NCI-H128 (cell line): ENCODE measurements around the gene EARS2.
"Not testable (repeated sequence)": the region's sequence is repeated elsewhere in the genome, so short reads cannot be mapped to it uniquely, and the experiment has no call there.

Experiments
- DNase-seq: peaks from one replicate; lab custom pipeline; 2025; ENCODE audit not compliant: unreplicated experiment; lab: John Stamatoyannopoulos, UW

EARS2 gene

GRCh38 chr16:23570992-23571632 lies 14.0 kb upstream of the EARS2 start:
- no peak for DNase-seq

- no peak for DNase-seq
Observed at GRCh38 chr16:23567602-23568001, 10.5 kb upstream of the EARS2 start.

- DNase-seq = no peak
Observed at GRCh38 chr16:23566724-23567123, 9.6 kb upstream of the EARS2 start.

- no peak for DNase-seq
Observed at GRCh38 chr16:23564575-23565363, 7.6 kb upstream of the EARS2 start.

GRCh38 chr16:23563186-23563585 lies 6.0 kb upstream of the EARS2 start:
- DNase-seq = no peak

GRCh38 chr16:23562505-23562904 lies 5.4 kb upstream of the EARS2 start:
- DNase-seq = no peak

GRCh38 chr16:23561586-23561985 lies 4.4 kb upstream of the EARS2 start:
- DNase-seq = no peak

- no peak for DNase-seq
Observed at GRCh38 chr16:23557779-23558702, 891 bp upstream of the EARS2 start.

- no peak for DNase-seq
Observed at GRCh38 chr16:23554536-23554935, 2.6 kb downstream of the EARS2 start.

- DNase-seq = no peak
Observed at GRCh38 chr16:23552161-23552560, 5.0 kb downstream of the EARS2 start.

GRCh38 chr16:23549938-23550337 lies 7.2 kb downstream of the EARS2 start:
- no peak for DNase-seq

GRCh38 chr16:23544436-23544835 lies 12.7 kb downstream of the EARS2 start:
- no peak for DNase-seq

- DNase-seq = not testable (repeated sequence)
Observed at GRCh38 chr16:23540817-23541178, 16.4 kb downstream of the EARS2 start.

- DNase-seq = no peak
Observed at GRCh38 chr16:23539984-23540816, 16.9 kb downstream of the EARS2 start.

GRCh38 chr16:23538919-23539278 lies 18.3 kb downstream of the EARS2 start:
- DNase-seq = no peak

- DNase-seq = no peak
Observed at GRCh38 chr16:23537390-23537789, 19.8 kb downstream of the EARS2 start.

- DNase-seq = no peak
Observed at GRCh38 chr16:23535901-23536300, 21.2 kb downstream of the EARS2 start.

GRCh38 chr16:23534868-23535860 lies 22.0 kb downstream of the EARS2 start:
- DNase-seq = no peak

GRCh38 chr16:23532448-23532847 lies 24.7 kb downstream of the EARS2 start:
- no peak for DNase-seq

- no peak for DNase-seq
Observed at GRCh38 chr16:23530062-23530461, 27.1 kb downstream of the EARS2 start.
